MG63 (cell line): ENCODE data around the gene RITA1. TPM values are rescaled to one million over a fixed set of nuclear protein-coding genes. Genes with fewer than 3 reads are reported as not detected.

Experiments used
- DNase-seq: peaks from one replicate; pipeline ENCODE4 v3.0.0-alpha.2; 2020
- H3K27me3 ChIP-seq: fragments of 250-450 bp; sonication (Bioruptor Pico); 2 replicates; pipeline ENCODE4 v1.5.1; 2020; ENCODE audit warnings: mild to moderate bottlenecking, moderate library complexity
- H3K36me3 ChIP-seq: fragments of 250-450 bp; sonication (Bioruptor Pico); 2 replicates; pipeline ENCODE4 v1.5.1; 2020; ENCODE audit warnings: mild to moderate bottlenecking, moderate library complexity
- H3K4me3 ChIP-seq: fragments of 250-450 bp; sonication (Bioruptor Pico); 2 replicates; pipeline ENCODE4 v1.5.1; 2020; ENCODE audit warnings: mild to moderate bottlenecking, moderate library complexity
- H3K9me3 ChIP-seq: fragments of 250-450 bp; sonication (Bioruptor Pico); 2 replicates; pipeline ENCODE4 v1.5.1; 2020; ENCODE audit warnings: mild to moderate bottlenecking, moderate library complexity
- total RNA-seq: library from RNA; depleted of rRNA; stranded (reverse); fragments of >200 nt; shearing (Covaris generic); gene quantifications from 2 replicates; pipeline ENCODE4 v1.2.3, GENCODE V29; 2014; ENCODE audit warnings: low replicate concordance

Gene RITA1
- total RNA-seq, 1 experiment from 2014 or later = 38.6 TPM

DNA sequence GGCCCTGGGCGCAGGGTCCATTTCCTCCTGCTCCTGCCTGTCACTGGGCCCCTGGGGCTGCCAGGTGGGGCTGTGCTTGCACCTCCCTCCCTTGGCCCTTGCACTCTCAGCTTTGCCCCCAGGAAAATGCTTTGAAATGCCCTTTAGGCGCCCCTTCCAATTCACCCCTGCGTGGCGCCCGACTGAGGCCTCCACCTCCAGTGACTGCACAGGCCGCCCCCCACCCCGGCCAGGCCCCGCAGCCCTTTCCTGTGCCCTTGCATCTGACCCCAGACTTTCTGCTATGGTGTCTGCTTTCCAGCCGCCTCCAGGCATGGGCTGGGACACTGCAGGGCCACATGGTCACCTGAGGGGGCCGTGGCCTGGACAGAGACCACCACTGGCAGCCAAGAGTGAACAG lies 17.7 kb upstream of the RITA1 start:
- H3K4me3 ChIP-seq = no peak overlapping the region
- no peak for DNase-seq
- no peaks in the 10 kb centered on the region for H3K9me3 ChIP-seq
- peaks cover 63% of the 10 kb centered on the region for H3K36me3 ChIP-seq
- H3K27me3 ChIP-seq = no peaks in the 10 kb centered on the region

DNA sequence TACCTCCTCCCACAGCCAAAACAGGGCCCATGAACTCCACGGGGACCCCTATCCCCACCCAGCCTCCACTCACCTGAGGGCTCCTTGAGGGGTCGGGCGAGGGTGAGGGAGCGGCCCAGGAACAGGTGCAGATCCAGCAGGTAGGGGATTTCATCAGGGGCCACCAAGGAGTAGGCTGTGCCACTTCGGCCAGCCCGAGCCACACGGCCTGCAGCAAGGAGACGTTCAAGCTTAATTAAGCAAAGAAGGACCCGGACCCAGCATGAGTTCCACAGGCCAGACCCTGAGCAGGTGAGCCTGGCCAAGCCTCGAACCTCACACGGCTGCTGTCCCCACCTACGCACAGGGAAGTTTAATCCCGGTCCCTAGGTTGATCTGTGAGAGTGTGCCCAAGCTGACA lies 15.8 kb upstream of the RITA1 start:
- Histone ChIP-seq H3K36me3 (peaks cover 79% of the 10 kb centered on the region), H3K9me3 (no peaks in the 10 kb centered on the region), H3K27me3 (no peaks in the 10 kb centered on the region), H3K4me3 (no peak overlapping the region)
- no peak for DNase-seq

GRCh38 chr12:113170457-113170856 lies 15.1 kb upstream of the RITA1 start:
- no peaks in the 10 kb centered on the region for H3K9me3 ChIP-seq
- H3K36me3 ChIP-seq = peaks cover 72% of the 10 kb centered on the region
- no peak for DNase-seq
- no peak overlapping the region for H3K4me3 ChIP-seq
- H3K27me3 ChIP-seq = no peaks in the 10 kb centered on the region

DNA sequence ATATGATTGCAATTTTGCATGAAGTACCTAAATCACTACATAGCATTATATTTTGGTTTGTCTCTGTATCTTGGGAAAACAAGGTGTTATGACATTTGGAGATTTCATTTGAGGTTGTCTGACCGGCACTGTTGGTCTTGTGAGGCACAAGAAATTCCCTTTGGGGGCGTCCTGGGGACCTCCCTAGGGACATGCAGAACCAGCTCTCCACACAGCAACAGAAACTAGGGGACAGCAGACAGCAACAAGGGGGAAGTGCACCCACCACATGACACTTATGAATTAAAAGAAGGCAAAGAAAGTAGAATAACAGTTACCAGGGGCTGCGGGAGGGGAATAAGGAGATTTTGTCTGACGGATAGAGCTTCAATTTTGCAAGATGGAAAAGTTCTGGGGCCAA lies 14.6 kb upstream of the RITA1 start:
- Histone ChIP-seq H3K36me3 (peaks cover 69% of the 10 kb centered on the region), H3K4me3 (no peak overlapping the region), H3K9me3 (no peaks in the 10 kb centered on the region), H3K27me3 (no peaks in the 10 kb centered on the region)
- no peak for DNase-seq

DNA sequence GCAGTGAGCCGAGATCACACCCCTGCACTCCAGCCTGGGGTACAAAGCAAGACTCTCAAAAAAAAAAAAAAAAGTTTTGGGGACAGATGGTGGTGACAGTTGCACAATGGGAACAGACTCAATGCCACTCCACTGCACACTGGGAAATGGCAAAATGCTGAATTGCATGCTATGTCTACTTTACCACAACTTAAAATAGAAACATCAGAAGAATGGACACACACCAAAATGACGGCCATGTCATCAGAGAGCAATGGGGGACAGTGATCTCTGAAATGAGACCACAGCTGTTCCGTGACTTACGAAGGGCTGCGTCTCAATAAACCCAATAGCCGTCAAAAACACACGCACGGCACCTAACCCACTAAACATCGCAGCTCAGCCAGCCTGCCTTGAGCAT lies 14.0 kb upstream of the RITA1 start:
- H3K9me3 ChIP-seq = no peaks in the 10 kb centered on the region
- no peak overlapping the region for H3K4me3 ChIP-seq
- no peak for DNase-seq
- H3K27me3 ChIP-seq = no peaks in the 10 kb centered on the region
- H3K36me3 ChIP-seq = peaks cover 70% of the 10 kb centered on the region

DNA sequence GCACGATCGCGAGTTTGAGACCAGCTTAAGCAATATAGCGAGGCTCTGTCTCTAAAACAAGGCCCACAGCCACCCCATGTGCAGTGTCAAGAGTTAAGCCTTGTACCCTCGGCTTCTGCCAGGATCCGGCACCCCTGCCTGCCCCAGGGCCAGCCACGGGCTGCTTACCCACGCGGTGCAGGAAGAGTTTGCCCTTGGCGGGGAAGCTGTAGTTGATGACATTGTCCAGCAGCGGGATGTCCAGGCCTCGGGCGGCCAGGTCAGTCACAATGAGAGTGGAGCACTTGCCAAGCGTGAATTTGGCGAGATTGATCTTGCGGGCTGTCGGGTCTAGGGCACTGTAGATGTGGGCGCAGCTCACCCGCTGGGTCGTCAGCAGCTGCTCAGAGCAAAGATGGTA lies 13.3 kb upstream of the RITA1 start:
- peaks cover 75% of the 10 kb centered on the region for H3K36me3 ChIP-seq
- DNase-seq = no peak
- no peak overlapping the region for H3K4me3 ChIP-seq
- H3K9me3 ChIP-seq = no peaks in the 10 kb centered on the region
- H3K27me3 ChIP-seq = no peaks in the 10 kb centered on the region

- DNase-seq = no peak
- H3K4me3 ChIP-seq = no peak overlapping the region
- no peaks in the 10 kb centered on the region for H3K27me3 ChIP-seq
- peaks cover 77% of the 10 kb centered on the region for H3K36me3 ChIP-seq
- no peaks in the 10 kb centered on the region for H3K9me3 ChIP-seq
Measured at GRCh38 chr12:113173081-113173698, 12.3 kb upstream of the RITA1 start.

GRCh38 chr12:113174461-113175384 lies 10.8 kb upstream of the RITA1 start:
- peak; percentile 56 for DNase-seq
- Histone ChIP-seq H3K4me3 (no peak overlapping the region), H3K36me3 (peaks cover 80% of the 10 kb centered on the region), H3K9me3 (no peaks in the 10 kb centered on the region), H3K27me3 (no peaks in the 10 kb centered on the region)

DNA sequence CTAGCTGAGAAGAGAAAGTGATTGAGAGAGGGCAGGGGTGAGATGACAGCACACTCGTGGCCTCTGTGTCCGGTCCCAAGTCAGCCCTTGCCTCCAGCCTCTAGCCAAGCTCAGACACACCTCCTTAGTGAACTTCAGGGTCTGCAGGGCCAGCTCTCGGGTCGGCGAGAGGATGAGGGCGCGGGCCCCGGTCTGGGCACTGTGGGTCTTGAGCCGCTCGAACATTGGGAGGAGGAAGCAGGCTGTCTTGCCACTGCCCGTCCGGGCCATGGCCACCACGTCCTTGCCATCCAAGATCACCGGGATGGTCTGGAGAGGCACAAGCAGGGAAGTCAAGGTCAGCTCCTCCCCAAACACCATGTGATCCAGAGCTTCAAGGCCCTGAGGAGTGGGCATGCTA lies 6.5 kb upstream of the RITA1 start:
- DNase-seq = no peak
- H3K9me3 ChIP-seq = no peaks in the 10 kb centered on the region
- H3K27me3 ChIP-seq = no peaks in the 10 kb centered on the region
- H3K4me3 ChIP-seq = no peak overlapping the region
- peaks cover 65% of the 10 kb centered on the region for H3K36me3 ChIP-seq

DNA sequence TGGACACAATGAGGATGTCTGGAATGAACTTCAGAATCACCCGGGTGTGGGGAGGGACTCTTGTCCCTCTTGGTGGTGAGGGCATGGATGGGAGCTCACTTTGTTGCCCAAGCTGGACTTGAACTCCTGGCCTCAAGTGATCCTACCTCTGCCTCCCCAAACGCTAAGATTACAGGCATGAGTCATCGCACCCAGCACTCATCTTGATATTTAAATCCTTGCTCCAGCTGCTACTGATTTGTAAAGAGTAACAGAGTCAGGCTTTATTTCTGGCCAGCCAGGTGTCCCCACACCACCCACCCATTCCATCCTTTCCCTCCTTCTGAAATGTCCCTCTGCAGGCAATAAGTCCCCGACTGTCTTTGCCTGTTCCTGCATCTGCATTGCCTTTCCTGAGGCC lies 5.2 kb upstream of the RITA1 start:
- no peaks in the 10 kb centered on the region for H3K27me3 ChIP-seq
- no peak overlapping the region for H3K4me3 ChIP-seq
- H3K9me3 ChIP-seq = no peaks in the 10 kb centered on the region
- peaks cover 66% of the 10 kb centered on the region for H3K36me3 ChIP-seq
- DNase-seq = no peak

- Histone ChIP-seq H3K27me3 (no peaks in the 10 kb centered on the region), H3K9me3 (no peaks in the 10 kb centered on the region), H3K4me3 (no peak overlapping the region), H3K36me3 (peaks cover 66% of the 10 kb centered on the region)
- DNase-seq = no peak
Measured at GRCh38 chr12:113181975-113182374, 3.5 kb upstream of the RITA1 start.

DNA sequence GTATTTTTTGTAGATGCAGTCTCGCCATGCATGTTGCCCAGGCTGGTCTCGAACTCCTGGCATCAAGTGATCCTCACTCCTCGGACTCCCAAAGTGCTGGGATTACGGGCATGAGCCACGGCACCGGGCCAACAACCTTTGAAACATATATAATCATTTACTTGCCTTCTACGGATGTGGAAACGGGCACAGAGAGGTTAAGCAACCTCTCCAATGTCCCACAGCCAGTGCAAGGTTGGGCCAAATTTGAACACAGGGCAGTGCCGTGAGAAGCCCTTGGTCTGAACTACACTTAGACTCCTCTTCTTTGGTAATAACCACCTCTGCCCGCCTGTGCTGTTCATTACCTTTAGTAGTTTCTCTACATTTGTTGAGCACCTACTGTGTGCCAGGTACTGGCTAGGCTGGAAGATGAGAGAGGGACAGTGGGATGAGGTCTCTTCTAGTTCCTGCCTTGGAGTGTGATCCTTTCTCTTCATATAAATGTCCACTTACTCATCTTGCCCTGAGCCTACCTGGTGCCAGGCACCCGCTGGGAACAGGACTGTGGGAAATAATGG lies 2.4 kb upstream of the RITA1 start:
- Histone ChIP-seq H3K9me3 (no peaks in the 10 kb centered on the region), H3K27me3 (no peaks in the 10 kb centered on the region), H3K36me3 (peaks cover 59% of the 10 kb centered on the region), H3K4me3 (no peak overlapping the region)
- DNase-seq = no peak

- DNase-seq = no peak
- H3K36me3 ChIP-seq = peaks cover 57% of the 10 kb centered on the region
- peak overlapping the region; percentile 93 for H3K4me3 ChIP-seq
- H3K9me3 ChIP-seq = no peaks in the 10 kb centered on the region
- H3K27me3 ChIP-seq = no peaks in the 10 kb centered on the region
Measured at GRCh38 chr12:113184098-113184899, 1.2 kb upstream of the RITA1 start.

DNA sequence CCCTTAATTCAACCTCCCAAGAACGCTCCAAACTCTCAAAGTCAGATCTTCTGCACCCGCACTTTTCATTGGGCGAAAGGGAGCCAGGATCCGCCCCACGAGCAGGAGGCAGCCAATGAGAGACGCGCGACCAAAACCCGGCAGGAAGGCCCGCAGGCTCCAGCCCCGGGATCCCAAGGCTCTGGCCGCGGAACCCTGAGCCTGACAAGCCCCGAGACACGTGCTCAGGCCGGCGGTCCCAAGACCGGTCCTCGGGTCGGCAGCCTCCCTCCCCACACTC lies 681 bp upstream of the RITA1 start:
- no peaks in the 10 kb centered on the region for H3K27me3 ChIP-seq
- peak; percentile 91 for DNase-seq
- H3K4me3 ChIP-seq = peak overlapping the region; percentile 93
- peaks cover 53% of the 10 kb centered on the region for H3K36me3 ChIP-seq
- no peaks in the 10 kb centered on the region for H3K9me3 ChIP-seq

GRCh38 chr12:113186033-113186365 lies 478 bp downstream of the RITA1 start:
- H3K27me3 ChIP-seq = no peaks in the 10 kb centered on the region
- H3K9me3 ChIP-seq = no peaks in the 10 kb centered on the region
- DNase-seq = no peak
- peak overlapping the region; percentile 93 for H3K4me3 ChIP-seq
- H3K36me3 ChIP-seq = peaks cover 46% of the 10 kb centered on the region

DNA sequence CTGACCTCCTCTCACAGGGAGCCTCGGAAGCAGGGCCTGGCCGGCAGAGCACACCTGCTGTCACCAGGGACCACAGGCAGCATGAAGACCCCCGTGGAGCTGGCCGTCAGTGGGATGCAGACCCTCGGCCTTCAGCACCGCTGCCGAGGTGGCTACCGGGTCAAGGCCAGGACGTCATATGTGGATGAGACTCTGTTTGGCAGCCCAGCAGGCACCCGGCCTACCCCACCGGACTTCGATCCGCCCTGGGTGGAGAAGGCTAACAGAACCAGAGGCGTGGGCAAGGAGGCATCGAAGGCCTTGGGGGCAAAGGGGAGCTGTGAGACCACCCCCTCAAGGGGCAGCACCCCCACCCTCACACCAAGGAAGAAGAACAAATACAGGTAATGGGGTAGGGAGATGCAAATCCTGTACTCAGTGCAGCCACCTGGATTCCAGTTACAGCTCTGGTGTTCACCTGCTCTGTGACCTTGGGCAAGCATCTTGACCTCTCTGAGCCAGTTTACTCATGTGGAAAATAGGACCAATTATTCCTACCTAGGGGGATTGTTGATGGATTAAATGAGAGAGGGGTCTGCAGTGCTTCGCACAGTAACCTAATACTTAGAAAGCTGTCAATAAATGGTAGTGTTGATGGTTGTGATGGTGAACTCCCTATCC lies 1.3 kb downstream of the RITA1 start:
- Histone ChIP-seq H3K9me3 (no peaks in the 10 kb centered on the region), H3K27me3 (no peaks in the 10 kb centered on the region), H3K4me3 (peak overlapping the region; percentile 93), H3K36me3 (peaks cover 53% of the 10 kb centered on the region)
- no peak for DNase-seq

- H3K9me3 ChIP-seq = no peaks in the 10 kb centered on the region
- H3K4me3 ChIP-seq = no peak overlapping the region
- H3K36me3 ChIP-seq = peaks cover 49% of the 10 kb centered on the region
- H3K27me3 ChIP-seq = no peaks in the 10 kb centered on the region
- no peak for DNase-seq
Measured at GRCh38 chr12:113189361-113189760, 3.8 kb downstream of the RITA1 start.
